DND-41 (cell line): ENCODE measurements around the gene LECT2.

Experiments used
- ATAC-seq: fragments of 200-7000 bp; cut with Tn5 transposase; 3 replicates; pipeline ENCODE4 v1.9.1; 2021; ENCODE audit warnings: low read depth; ENCODE audit not compliant: insufficient read depth
- DNase-seq: peaks from one replicate; pipeline ENCODE4 v3.0.0-alpha.2; 2020
- H2AFZ ChIP-seq: 2 replicates; pipeline ENCODE4 v1.6.0; 2012; ENCODE audit warnings: low read depth, low read length
- H3K27ac ChIP-seq: 2 replicates; pipeline ENCODE4 v1.5.1; 2012; ENCODE audit warnings: low read length, inconsistent platforms
- H3K27me3 ChIP-seq: fragments of 200-600 bp; sonication (generic); 2 replicates; pipeline ENCODE4 v1.6.0; 2012; ENCODE audit warnings: low read length, mild to moderate bottlenecking, inconsistent platforms; ENCODE audit not compliant: insufficient read depth, poor library complexity
- H3K36me3 ChIP-seq: 2 replicates; pipeline ENCODE4 v1.5.1; 2012; ENCODE audit warnings: low read length, inconsistent platforms; ENCODE audit not compliant: insufficient read depth
- H3K4me1 ChIP-seq: 2 replicates; pipeline ENCODE4 v1.5.1; 2012; ENCODE audit warnings: mild to moderate bottlenecking, low read length; ENCODE audit not compliant: insufficient read depth
- H3K4me2 ChIP-seq: 2 replicates; pipeline ENCODE4 v1.6.0; 2012; ENCODE audit warnings: mild to moderate bottlenecking, moderate library complexity, low read length, inconsistent platforms; ENCODE audit not compliant: insufficient read depth
- H3K4me3 ChIP-seq, 2 experiments: fragments of 200-600 bp in 1 of 2; shearing (Covaris generic) in 1 of 2; 2 replicates each; pipeline ENCODE4 v1.5.1; 2012 to 2016; ENCODE audit warnings: inconsistent platforms in 2 of 2, low read length in 2 of 2, mild to moderate bottlenecking in 2 of 2, low read depth in 1 of 2, moderate library complexity in 1 of 2
- H3K79me2 ChIP-seq: 2 replicates; pipeline ENCODE4 v1.6.0; 2012; ENCODE audit warnings: low read length, inconsistent platforms; ENCODE audit not compliant: insufficient read depth
- H3K9ac ChIP-seq: 2 replicates; pipeline ENCODE4 v1.6.0; 2012; ENCODE audit warnings: low read depth, mild to moderate bottlenecking, inconsistent platforms, low read length, moderate library complexity
- H3K9me3 ChIP-seq: 2 replicates; pipeline ENCODE4 v1.5.1; 2012; ENCODE audit warnings: low read length, moderate library complexity, mild to moderate bottlenecking, inconsistent platforms; ENCODE audit not compliant: insufficient read depth, severe bottlenecking
- H4K20me1 ChIP-seq: 2 replicates; pipeline ENCODE4 v1.6.0; 2012; ENCODE audit warnings: low read length; ENCODE audit not compliant: insufficient read depth
- CTCF ChIP-seq: IDR thresholded peaks from 2 replicates; pipeline ENCODE4 v1.5.1; 2012; ENCODE audit warnings: borderline replicate concordance, low read length, moderate library complexity, mild to moderate bottlenecking; ENCODE audit not compliant: poor library complexity, severe bottlenecking; ENCODE audit errors: extremely low read depth
- EZH2 ChIP-seq: IDR thresholded peaks from 3 replicates; pipeline ENCODE4 v1.6.1; 2012; ENCODE audit warnings: borderline replicate concordance, low read depth, mild to moderate bottlenecking, moderate library complexity, low read length, inconsistent platforms; ENCODE audit not compliant: severe bottlenecking

LECT2 gene

DNA sequence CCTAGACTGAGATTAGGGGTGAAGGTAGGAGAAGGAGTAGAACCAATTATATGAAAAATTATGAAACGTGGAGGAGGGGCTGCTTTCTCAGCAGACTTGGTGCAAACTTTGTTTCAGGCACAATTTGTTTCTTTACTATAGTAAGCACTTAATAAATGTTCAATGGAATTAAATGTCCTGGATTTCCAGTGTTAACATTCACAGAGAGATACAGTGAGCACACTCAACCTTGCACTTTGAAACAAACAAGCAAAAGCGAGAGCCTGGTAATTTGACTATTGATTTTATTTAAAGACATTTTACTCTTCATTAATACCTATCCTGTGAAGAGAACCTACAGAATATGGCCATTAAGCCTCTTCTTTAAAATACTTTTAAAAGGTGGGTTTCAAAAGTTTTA, 933 bp downstream of the LECT2 start:
- Histone ChIP-seq H3K4me1 (no peaks in the 10 kb centered on the region), H2AFZ (no peak overlapping the region), H3K27ac (no peak overlapping the region), H3K4me2 (no peak overlapping the region), H3K27me3 (peaks cover 16% of the 10 kb centered on the region), H3K79me2 (no peaks in the 10 kb centered on the region), H3K36me3 (no peaks in the 10 kb centered on the region), H4K20me1 (no peaks in the 10 kb centered on the region), H3K4me3 (no peak overlapping the region), H3K9me3 (no peaks in the 10 kb centered on the region), H3K9ac (no peak overlapping the region)
- no peak for DNase-seq
- ATAC-seq = no peak
- TF ChIP-seq CTCF (no peak), EZH2 (no peak)

GRCh38 chr5:135952683-135953082, 2.1 kb downstream of the LECT2 start:
- DNase-seq (no peak), ATAC-seq (no peak)
- Histone ChIP-seq H3K4me3 (no peak overlapping the region), H3K9ac (no peak overlapping the region), H3K36me3 (no peaks in the 10 kb centered on the region), H2AFZ (no peak overlapping the region), H4K20me1 (no peaks in the 10 kb centered on the region), H3K4me1 (no peaks in the 10 kb centered on the region), H3K9me3 (no peaks in the 10 kb centered on the region), H3K27ac (no peak overlapping the region), H3K27me3 (peaks cover 16% of the 10 kb centered on the region), H3K4me2 (no peak overlapping the region), H3K79me2 (no peaks in the 10 kb centered on the region)
- no peak for TF ChIP-seq CTCF
- no peak for TF ChIP-seq EZH2

- peaks cover 16% of the 10 kb centered on the region for H3K27me3 ChIP-seq
- H3K4me3 ChIP-seq = no peak overlapping the region
- ATAC-seq (no peak), DNase-seq (no peak)
- H3K4me1 ChIP-seq = no peaks in the 10 kb centered on the region
- H3K9me3 ChIP-seq = no peaks in the 10 kb centered on the region
- no peak overlapping the region for H2AFZ ChIP-seq
- no peak overlapping the region for H3K9ac ChIP-seq
- H3K36me3 ChIP-seq = no peaks in the 10 kb centered on the region
- TF ChIP-seq EZH2 (no peak), CTCF (no peak)
- no peak overlapping the region for H3K27ac ChIP-seq
- H3K79me2 ChIP-seq = no peaks in the 10 kb centered on the region
- H4K20me1 ChIP-seq = no peaks in the 10 kb centered on the region
- H3K4me2 ChIP-seq = no peak overlapping the region
Measured at GRCh38 chr5:135951807-135952206, 3.0 kb downstream of the LECT2 start.

- Histone ChIP-seq H3K27ac (no peak overlapping the region), H3K79me2 (no peaks in the 10 kb centered on the region), H2AFZ (no peak overlapping the region), H3K9me3 (no peaks in the 10 kb centered on the region), H3K4me3 (no peak overlapping the region), H3K27me3 (peaks cover 14% of the 10 kb centered on the region), H3K4me1 (no peaks in the 10 kb centered on the region), H3K9ac (no peak overlapping the region), H4K20me1 (no peaks in the 10 kb centered on the region), H3K4me2 (no peak overlapping the region), H3K36me3 (no peaks in the 10 kb centered on the region)
- ATAC-seq (no peak), DNase-seq (no peak)
- no peak for TF ChIP-seq EZH2
- no peak for TF ChIP-seq CTCF
Measured at GRCh38 chr5:135951257-135951656, 3.5 kb downstream of the LECT2 start.
